Activated T-helper 2 cell treated with anti-CD3 and anti-CD28 coated beads, Interferon-gamma antibody, Interleukin-2, Interleukin-4, amounts not matched to agents 10 μg/mL and 5 μg/mL and 100 μg/mL, durations not matched to agents 14 hours and 24 hours and 36 hours (primary cell): Measurements from ENCODE around the gene DTD1. TPM values are rescaled to one million over a fixed set of nuclear protein-coding genes. Genes with fewer than 3 reads are reported as not detected.
"Not testable (repeated sequence)": the region's sequence is repeated elsewhere in the genome, so short reads cannot be mapped to it uniquely, and the experiment has no call there.

ENCODE experiments used
- DNase-seq: peaks from one replicate; pipeline ENCODE4 v3.0.0; 2021; ENCODE audit warnings: low spot score
- H3K27ac Mint-ChIP-seq: one replicate; pipeline ENCODE4 v1.8.0; 2021; ENCODE audit warnings: mixed read lengths
- H3K27me3 Mint-ChIP-seq: one replicate; pipeline ENCODE4 v1.8.0; 2021; ENCODE audit warnings: low read depth, mixed read lengths
- H3K36me3 Mint-ChIP-seq: one replicate; pipeline ENCODE4 v1.8.0; 2021; ENCODE audit warnings: low read depth, mixed read lengths
- H3K4me1 Mint-ChIP-seq: one replicate; pipeline ENCODE4 v1.8.0; 2021; ENCODE audit warnings: low read depth, mixed read lengths
- H3K4me3 Mint-ChIP-seq: one replicate; pipeline ENCODE4 v1.8.0; 2021; ENCODE audit warnings: low read depth, mild to moderate bottlenecking, moderate library complexity, mixed read lengths
- H3K9me3 Mint-ChIP-seq: one replicate; pipeline ENCODE4 v1.8.0; 2021; ENCODE audit warnings: mixed read lengths
- intact Hi-C: fragments of 100-400 bp; cut with micrococcal nuclease; formaldehyde crosslinking; loops from one replicate; pipeline ENCODE4 v1.15.1; 2023
- total RNA-seq: library from RNA; stranded (reverse); gene quantifications from 2 replicates; pipeline ENCODE4 v1.2.3, GENCODE V29; 2022

The DTD1 gene
- total RNA-seq, 1 donor from 2014 or later: 50.3 TPM

DNA sequence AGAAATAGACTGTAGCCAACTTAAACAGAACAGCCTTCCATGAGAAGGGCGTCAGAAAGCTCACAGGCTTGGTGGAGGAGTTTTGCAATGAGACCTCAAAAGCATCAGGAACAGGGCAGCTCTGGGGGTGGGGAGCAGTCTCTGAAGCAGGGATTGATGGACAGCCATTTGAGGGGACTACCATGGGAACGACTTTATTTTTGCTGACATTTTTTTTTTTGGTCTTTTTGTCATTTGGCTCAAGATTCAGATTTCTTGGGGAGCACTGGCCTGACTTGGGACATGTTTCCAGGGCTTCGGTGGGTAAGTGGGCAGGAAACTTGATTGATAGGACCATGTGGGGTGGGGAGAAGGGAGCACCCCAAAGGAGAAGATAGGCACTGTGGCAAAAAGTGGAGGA is 193.7 kb downstream of the DTD1 start:
- H3K9me3 Mint-ChIP-seq: no peaks in the 10 kb centered on the region

DNA sequence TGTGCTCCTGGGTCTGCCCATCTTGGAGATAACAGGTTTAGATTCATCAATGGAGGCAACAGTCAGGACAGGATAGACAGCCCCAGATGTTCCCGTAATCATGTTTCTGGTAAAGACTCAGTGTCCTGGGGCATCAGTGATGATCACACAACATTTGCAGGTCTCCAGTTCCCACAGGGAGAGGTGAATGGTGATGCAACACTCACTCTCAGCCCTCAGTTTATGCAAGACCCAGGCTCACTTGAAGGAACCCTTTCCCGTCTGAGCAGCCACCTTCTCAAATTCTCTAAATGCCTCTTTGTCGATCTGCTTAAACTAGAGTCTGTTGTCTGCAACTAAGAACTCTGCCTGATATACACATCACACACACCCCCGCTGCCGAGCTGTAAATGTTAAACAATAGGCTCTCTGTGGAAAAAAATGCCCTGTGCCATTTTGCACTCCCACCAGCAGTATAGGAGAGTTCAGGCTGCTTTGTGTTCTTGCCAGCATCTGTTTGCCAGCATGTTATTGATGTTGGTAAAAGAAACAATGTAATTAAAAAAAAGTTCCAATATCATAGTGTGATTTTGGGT is 195.6 kb downstream of the DTD1 start:
- no peak for DNase-seq
- H3K9me3 Mint-ChIP-seq: no peaks in the 10 kb centered on the region
- no peaks in the 10 kb centered on the region for H3K4me1 Mint-ChIP-seq
- no peaks in the 10 kb centered on the region for H3K36me3 Mint-ChIP-seq
- H3K4me3 Mint-ChIP-seq: no peak overlapping the region
- intact Hi-C loops: no loop called here
- H3K27me3 Mint-ChIP-seq: peaks cover 2% of the 10 kb centered on the region
- no peak overlapping the region for H3K27ac Mint-ChIP-seq

More for the DNA sequence above, 193.7 kb downstream of the DTD1 start:
- Mint-ChIP-seq H3K36me3 (no peaks in the 10 kb centered on the region), H3K4me1 (no peaks in the 10 kb centered on the region), H3K4me3 (no peak overlapping the region), H3K27me3 (peaks cover 2% of the 10 kb centered on the region), H3K27ac (no peak overlapping the region)
- intact Hi-C loops: no loop called here
- DNase-seq: no peak

DNA sequence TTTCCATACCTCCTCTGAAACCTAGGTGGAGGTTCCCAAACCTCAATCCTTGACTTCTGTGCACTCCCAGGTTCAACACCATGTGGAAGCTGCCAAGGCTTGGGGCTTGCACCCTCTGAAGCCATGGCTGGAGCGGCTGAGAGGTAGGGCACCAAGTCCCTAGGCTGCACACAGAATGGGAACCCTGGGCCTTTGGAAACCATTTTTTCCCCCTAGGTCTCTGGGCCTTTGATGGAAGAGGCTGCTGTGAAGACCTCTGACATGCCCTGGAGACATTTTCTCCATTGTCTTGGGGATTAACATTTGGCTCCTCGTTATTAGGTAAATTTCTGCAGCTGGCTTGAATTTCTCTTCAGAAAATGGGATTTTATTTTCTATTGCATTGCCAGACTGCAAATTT is 199.2 kb downstream of the DTD1 start:
- intact Hi-C loops, DNase-seq, H3K4me3 Mint-ChIP-seq, H3K27ac Mint-ChIP-seq, H3K36me3 Mint-ChIP-seq, H3K4me1 Mint-ChIP-seq, H3K27me3 Mint-ChIP-seq, H3K9me3 Mint-ChIP-seq: not testable (repeated sequence)

- no peak for DNase-seq
- H3K4me3 Mint-ChIP-seq: no peak overlapping the region
- no peaks in the 10 kb centered on the region for H3K9me3 Mint-ChIP-seq
- peaks cover 11% of the 10 kb centered on the region for H3K27me3 Mint-ChIP-seq
- no peak overlapping the region for H3K27ac Mint-ChIP-seq
- intact Hi-C loops: no loop called here
- H3K36me3 Mint-ChIP-seq: no peaks in the 10 kb centered on the region
- H3K4me1 Mint-ChIP-seq: no peaks in the 10 kb centered on the region
Measured at GRCh38 chr20:18788021-18788420, 200.2 kb downstream of the DTD1 start.

DNA sequence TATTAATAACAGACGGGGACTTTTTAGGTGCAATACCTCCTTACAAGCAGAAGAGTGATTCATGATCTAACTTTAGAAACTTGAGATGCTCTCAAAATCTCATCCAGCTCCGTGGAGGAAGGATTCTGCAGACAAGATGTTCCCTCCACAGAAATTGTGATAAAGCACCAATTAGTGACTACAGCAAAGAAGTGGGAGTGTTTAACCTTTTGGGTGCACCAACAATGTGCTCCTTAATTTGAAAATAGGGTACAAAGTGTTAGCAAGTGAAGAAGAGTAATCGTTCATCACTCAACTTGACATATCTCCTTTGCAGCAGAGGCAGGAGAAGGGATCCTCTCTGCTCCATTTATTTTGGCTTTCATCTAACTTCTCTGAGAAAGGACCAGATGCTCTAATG is 202.9 kb downstream of the DTD1 start:
- peaks cover under 1% of the 10 kb centered on the region for H3K9me3 Mint-ChIP-seq
- no peak overlapping the region for H3K27ac Mint-ChIP-seq
- peaks cover 5% of the 10 kb centered on the region for H3K4me1 Mint-ChIP-seq
- H3K4me3 Mint-ChIP-seq: no peak overlapping the region
- H3K36me3 Mint-ChIP-seq: no peaks in the 10 kb centered on the region
- peaks cover 9% of the 10 kb centered on the region for H3K27me3 Mint-ChIP-seq
- intact Hi-C loops: loop anchor here (5.0 to 10.0 kb wide), 3 partner anchors 203 to 1264 kb away; partner anchors contain the start of genes CFAP61, CRNKL1, DTD1 and ZNF133
- DNase-seq: no peak

DNA sequence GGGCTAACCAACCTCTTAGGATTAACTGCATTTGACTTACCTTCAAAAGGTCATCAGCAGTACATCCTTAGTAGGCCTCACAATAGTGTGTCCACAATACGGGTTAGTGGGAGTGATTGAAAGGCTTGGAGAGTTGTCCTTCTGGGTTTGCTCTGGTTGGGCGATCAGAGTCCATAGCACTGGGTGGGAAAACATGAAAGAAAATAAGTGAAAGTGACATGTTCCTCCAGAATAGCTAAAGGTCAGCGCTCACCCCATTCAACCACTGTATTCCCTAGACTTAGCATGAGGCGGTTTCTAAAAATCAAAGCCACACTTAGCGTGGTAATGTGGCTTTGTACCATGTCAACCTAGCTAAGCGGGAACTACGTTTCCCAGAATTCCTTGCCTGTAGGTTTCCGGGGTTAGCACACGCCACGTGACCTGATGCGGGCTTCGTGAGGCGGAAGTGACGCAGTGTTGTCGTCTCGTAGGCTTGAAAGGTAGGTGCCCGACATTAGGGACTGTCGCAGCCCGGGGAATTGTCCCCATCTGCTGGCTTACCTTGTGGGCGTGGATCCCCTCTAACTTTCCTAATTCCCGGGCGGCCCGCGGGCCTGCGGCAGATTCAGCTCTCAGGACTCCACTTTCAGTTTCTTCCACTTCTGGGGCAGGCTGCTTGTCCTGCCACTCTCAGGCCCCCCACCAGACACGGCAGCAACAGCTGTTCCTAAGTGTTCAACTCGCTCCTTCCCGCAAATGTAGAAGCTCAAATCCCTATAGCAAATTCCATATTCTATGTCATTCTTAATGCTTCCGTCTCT is 206.0 kb downstream of the DTD1 start:
- peaks cover 10% of the 10 kb centered on the region for H3K9me3 Mint-ChIP-seq
- H3K4me1 Mint-ChIP-seq: peaks cover 10% of the 10 kb centered on the region
- peak; percentile 78 for DNase-seq
- peaks cover 11% of the 10 kb centered on the region for H3K27me3 Mint-ChIP-seq
- H3K27ac Mint-ChIP-seq: peak overlapping the region; percentile 83
- H3K4me3 Mint-ChIP-seq: peak overlapping the region; percentile 86
- peaks cover 3% of the 10 kb centered on the region for H3K36me3 Mint-ChIP-seq
- intact Hi-C loops: loop anchor here (5.0 to 10.0 kb wide), 3 partner anchors 207 to 1261 kb away; partner anchors contain the start of genes CFAP61, CRNKL1, DTD1 and ZNF133

- H3K9me3 Mint-ChIP-seq: peaks cover 10% of the 10 kb centered on the region
- peak overlapping the region; percentile 83 for H3K27ac Mint-ChIP-seq
- H3K4me1 Mint-ChIP-seq: peaks cover 10% of the 10 kb centered on the region
- peaks cover 3% of the 10 kb centered on the region for H3K36me3 Mint-ChIP-seq
- intact Hi-C loops: loop anchor here (5.0 to 10.0 kb wide), 3 partner anchors 207 to 1260 kb away; partner anchors contain the start of genes CFAP61, CRNKL1, DTD1 and ZNF133
- no peak for DNase-seq
- peaks cover 11% of the 10 kb centered on the region for H3K27me3 Mint-ChIP-seq
- peak overlapping the region; percentile 86 for H3K4me3 Mint-ChIP-seq
Measured at GRCh38 chr20:18794428-18794787, 206.6 kb downstream of the DTD1 start.

GRCh38 chr20:18795366-18795765 is 207.5 kb downstream of the DTD1 start:
- intact Hi-C loops: loop anchor here (10.0 kb wide), 2 partner anchors 511 to 1259 kb away; partner anchors contain the start of genes CFAP61, CRNKL1 and ZNF133
- peaks cover 10% of the 10 kb centered on the region for H3K9me3 Mint-ChIP-seq
- peaks cover 3% of the 10 kb centered on the region for H3K36me3 Mint-ChIP-seq
- DNase-seq: no peak
- peaks cover 10% of the 10 kb centered on the region for H3K27me3 Mint-ChIP-seq
- no peak overlapping the region for H3K27ac Mint-ChIP-seq
- peaks cover 10% of the 10 kb centered on the region for H3K4me1 Mint-ChIP-seq
- peak overlapping the region; percentile 4 for H3K4me3 Mint-ChIP-seq

- DNase-seq: no peak
- intact Hi-C loops: loop anchor here (10.0 kb wide), 2 partner anchors 512 to 1258 kb away; partner anchors contain the start of genes CFAP61, CRNKL1 and ZNF133
- Mint-ChIP-seq H3K4me3 (no peak overlapping the region), H3K36me3 (peaks cover 3% of the 10 kb centered on the region), H3K27me3 (peaks cover 4% of the 10 kb centered on the region), H3K4me1 (peaks cover 10% of the 10 kb centered on the region), H3K27ac (peak overlapping the region; percentile 12), H3K9me3 (peaks cover 10% of the 10 kb centered on the region)
Measured at GRCh38 chr20:18796282-18796833, 208.5 kb downstream of the DTD1 start.

GRCh38 chr20:18801516-18801915 is 213.7 kb downstream of the DTD1 start:
- no peak for DNase-seq
- H3K27me3 Mint-ChIP-seq: peaks cover 2% of the 10 kb centered on the region
- H3K36me3 Mint-ChIP-seq: peaks cover under 1% of the 10 kb centered on the region
- H3K4me1 Mint-ChIP-seq: peaks cover under 1% of the 10 kb centered on the region
- H3K9me3 Mint-ChIP-seq: peaks cover 2% of the 10 kb centered on the region
- no peak overlapping the region for H3K4me3 Mint-ChIP-seq
- intact Hi-C loops: no loop called here
- H3K27ac Mint-ChIP-seq: no peak overlapping the region

DNA sequence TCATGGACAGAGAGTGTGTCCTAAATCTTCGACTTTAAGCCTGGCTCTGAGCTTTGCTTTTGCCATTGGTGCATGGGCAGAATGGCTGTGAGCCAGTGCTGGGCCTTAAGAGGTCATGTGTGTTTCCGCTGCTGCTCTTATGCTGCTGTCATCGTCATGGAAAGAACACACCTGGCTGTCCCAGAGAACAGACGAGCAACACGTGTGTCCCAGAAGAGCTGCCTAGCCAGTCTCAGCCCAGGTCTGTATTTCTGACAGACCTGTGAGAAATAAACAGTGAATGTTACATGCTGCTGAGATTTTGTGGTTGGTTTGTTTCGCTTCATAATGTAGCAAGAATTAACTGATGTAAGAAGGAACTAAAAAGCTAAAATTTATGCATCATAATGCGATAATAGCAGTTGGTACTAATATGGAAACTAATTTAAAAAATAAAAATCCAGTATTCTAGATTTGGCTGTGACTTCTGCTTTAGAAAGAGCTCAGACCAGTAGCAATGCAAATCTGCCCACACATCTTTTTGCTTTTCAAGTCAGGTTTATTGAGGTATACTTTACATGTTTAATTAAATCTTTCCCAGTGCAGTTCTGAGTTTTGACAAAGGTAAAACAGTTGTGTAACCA is 214.3 kb downstream of the DTD1 start:
- no peaks in the 10 kb centered on the region for H3K9me3 Mint-ChIP-seq

DNA sequence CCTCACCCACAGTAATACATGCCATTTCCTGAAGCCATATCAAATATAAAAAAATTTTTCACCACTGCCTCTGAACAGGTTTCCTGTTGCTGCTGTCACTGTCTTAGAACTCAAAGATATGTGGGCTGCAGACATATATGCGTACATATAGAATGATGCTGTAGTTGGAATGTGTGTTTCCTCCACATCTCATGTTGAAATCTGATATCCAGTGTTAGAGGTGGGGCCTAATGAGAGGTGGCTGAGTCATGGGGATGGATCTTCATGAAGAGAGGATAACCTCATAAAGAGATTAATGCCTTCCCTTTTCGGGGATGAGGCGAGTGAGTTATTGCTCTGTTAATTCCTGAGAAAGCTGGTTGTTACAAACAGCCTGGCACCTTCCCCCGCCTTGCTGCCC is 218.0 kb downstream of the DTD1 start:
- Mint-ChIP-seq H3K9me3 (no peaks in the 10 kb centered on the region), H3K4me3 (no peak overlapping the region), H3K27ac (no peak overlapping the region), H3K4me1 (no peaks in the 10 kb centered on the region), H3K27me3 (no peaks in the 10 kb centered on the region), H3K36me3 (no peaks in the 10 kb centered on the region)
- intact Hi-C loops: no loop called here
- no peak for DNase-seq

More for the DNA sequence above, 214.3 kb downstream of the DTD1 start:
- intact Hi-C loops: no loop called here
- Mint-ChIP-seq H3K27ac (no peak overlapping the region), H3K4me3 (no peak overlapping the region), H3K27me3 (peaks cover 2% of the 10 kb centered on the region), H3K4me1 (no peaks in the 10 kb centered on the region), H3K36me3 (no peaks in the 10 kb centered on the region)
- no peak for DNase-seq
